KG1 (cell line): Measurements from ENCODE around the gene TFCP2L1.
"Not testable (repeated sequence)": the region's sequence is repeated elsewhere in the genome, so short reads cannot be mapped to it uniquely, and the experiment has no call there.

Experiments used
- DNase-seq: peaks from one replicate; lab custom pipeline; 2025; lab: John Stamatoyannopoulos, UW

Gene TFCP2L1

GRCh38 chr2:121242175-121242875 lies 42.7 kb downstream of the TFCP2L1 start:
- DNase-seq: no peak

- DNase-seq: no peak
Measured at GRCh38 chr2:121241466-121241865, 43.5 kb downstream of the TFCP2L1 start.

- DNase-seq: no peak
Measured at GRCh38 chr2:121240436-121240835, 44.6 kb downstream of the TFCP2L1 start.

GRCh38 chr2:121239969-121240368 lies 45.0 kb downstream of the TFCP2L1 start:
- no peak for DNase-seq

GRCh38 chr2:121239471-121239870 lies 45.5 kb downstream of the TFCP2L1 start:
- no peak for DNase-seq

- DNase-seq: no peak
Measured at GRCh38 chr2:121238828-121239227, 46.2 kb downstream of the TFCP2L1 start.

GRCh38 chr2:121237980-121238665 lies 46.9 kb downstream of the TFCP2L1 start:
- no peak for DNase-seq

- DNase-seq: no peak
Measured at GRCh38 chr2:121237336-121237979, 47.5 kb downstream of the TFCP2L1 start.

- DNase-seq: no peak
Measured at GRCh38 chr2:121236650-121237180, 48.3 kb downstream of the TFCP2L1 start.

- DNase-seq: no peak
Measured at GRCh38 chr2:121236101-121236640, 48.8 kb downstream of the TFCP2L1 start.

- no peak for DNase-seq
Measured at GRCh38 chr2:121235542-121235941, 49.5 kb downstream of the TFCP2L1 start.

- DNase-seq: no peak
Measured at GRCh38 chr2:121234791-121235190, 50.2 kb downstream of the TFCP2L1 start.

GRCh38 chr2:121234144-121234543 lies 50.9 kb downstream of the TFCP2L1 start:
- no peak for DNase-seq

- no peak for DNase-seq
Measured at GRCh38 chr2:121233486-121234110, 51.4 kb downstream of the TFCP2L1 start.

GRCh38 chr2:121232626-121233265 lies 52.3 kb downstream of the TFCP2L1 start:
- no peak for DNase-seq

- DNase-seq: no peak
Measured at GRCh38 chr2:121231385-121232000, 53.5 kb downstream of the TFCP2L1 start.

- no peak for DNase-seq
Measured at GRCh38 chr2:121228521-121228920, 56.5 kb downstream of the TFCP2L1 start.

GRCh38 chr2:121227381-121228144 lies 57.4 kb downstream of the TFCP2L1 start:
- DNase-seq: not testable (repeated sequence)

GRCh38 chr2:121225681-121226080 lies 59.3 kb downstream of the TFCP2L1 start:
- not testable (repeated sequence) for DNase-seq

- DNase-seq: no peak
Measured at GRCh38 chr2:121220995-121221394, 64.0 kb downstream of the TFCP2L1 start.
